NCI-H524 treated with DMSO at 0.1 percent for 48 hours (cell line): ENCODE data around the gene SSMEM1.
A peak's percentile ranks its signal among the peaks of the same experiment; 100 is the strongest.
"Not testable (repeated sequence)": the region's sequence is repeated elsewhere in the genome, so short reads cannot be mapped to it uniquely, and the experiment has no call there.

Source experiments
- DNase-seq: peaks from one replicate; lab custom pipeline; 2025; lab: John Stamatoyannopoulos, UW

SSMEM1 gene

GRCh38 chr7:130210181-130210935 lies 2.7 kb downstream of the SSMEM1 start:
- DNase-seq = no peak

DNA sequence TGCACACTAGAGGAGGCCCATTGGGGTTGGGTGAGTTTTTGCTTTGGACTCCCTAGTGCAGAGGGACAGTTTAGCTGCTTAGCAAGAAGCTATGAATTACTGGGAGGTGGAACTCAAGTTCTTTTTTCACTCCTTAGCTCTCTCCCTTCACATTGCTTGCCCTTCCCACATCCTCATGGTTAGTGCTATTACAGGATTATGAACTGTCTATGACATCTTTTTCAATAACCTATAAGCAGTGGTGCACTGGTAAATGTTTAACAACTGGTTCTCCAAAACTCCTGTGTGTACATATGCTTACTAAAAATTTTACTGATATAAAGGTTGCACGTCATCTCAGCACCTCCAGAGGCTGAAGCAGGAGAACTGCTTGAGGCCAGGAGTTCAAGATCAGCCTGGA lies 6.2 kb downstream of the SSMEM1 start:
- no peak for DNase-seq

GRCh38 chr7:130216025-130216424 lies 8.4 kb downstream of the SSMEM1 start:
- DNase-seq = no peak

DNA sequence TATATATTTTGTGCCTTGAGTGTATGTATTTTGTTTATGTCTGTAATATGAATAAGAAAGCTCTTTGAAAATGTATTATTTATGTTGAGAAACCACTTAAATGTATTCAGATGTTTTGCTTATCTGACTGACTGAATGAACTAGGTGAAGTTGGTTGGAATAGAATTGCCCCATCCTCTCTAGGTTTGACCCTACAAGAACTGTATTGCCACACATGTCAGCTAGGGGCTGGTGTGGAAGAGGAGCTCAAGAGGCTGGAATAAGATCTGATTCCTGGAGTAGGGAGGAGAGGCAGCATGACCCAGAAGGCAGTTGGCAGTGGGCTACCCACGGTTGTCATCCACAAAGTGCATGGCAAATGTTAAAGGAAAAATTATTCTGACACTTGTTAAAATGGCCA lies 9.1 kb downstream of the SSMEM1 start:
- no peak for DNase-seq

GRCh38 chr7:130218806-130219620 lies 11.4 kb downstream of the SSMEM1 start:
- no peak for DNase-seq

GRCh38 chr7:130219871-130220270 lies 12.2 kb downstream of the SSMEM1 start:
- no peak for DNase-seq

DNA sequence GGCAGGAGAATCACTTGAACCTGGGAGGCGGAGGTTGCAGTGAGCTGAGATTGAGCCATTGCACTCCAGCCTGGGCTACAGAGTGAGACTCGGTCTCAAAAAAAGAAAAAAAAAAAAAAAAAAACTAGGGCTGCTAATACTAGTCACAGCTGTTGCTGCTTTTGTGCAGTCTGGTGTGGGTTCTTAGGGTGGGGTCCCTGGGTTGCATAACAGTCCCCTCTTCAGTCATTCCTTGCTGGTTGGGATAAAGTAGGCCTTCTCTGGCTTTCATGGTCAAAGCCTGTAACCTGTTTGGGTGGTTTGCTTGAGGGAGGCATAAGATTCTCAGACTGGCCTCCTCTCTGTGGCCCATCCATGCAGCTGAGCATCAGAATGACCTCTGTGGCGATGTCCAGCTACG lies 14.1 kb downstream of the SSMEM1 start:
- no peak for DNase-seq

GRCh38 chr7:130223646-130224045 lies 16.0 kb downstream of the SSMEM1 start:
- no peak for DNase-seq

DNA sequence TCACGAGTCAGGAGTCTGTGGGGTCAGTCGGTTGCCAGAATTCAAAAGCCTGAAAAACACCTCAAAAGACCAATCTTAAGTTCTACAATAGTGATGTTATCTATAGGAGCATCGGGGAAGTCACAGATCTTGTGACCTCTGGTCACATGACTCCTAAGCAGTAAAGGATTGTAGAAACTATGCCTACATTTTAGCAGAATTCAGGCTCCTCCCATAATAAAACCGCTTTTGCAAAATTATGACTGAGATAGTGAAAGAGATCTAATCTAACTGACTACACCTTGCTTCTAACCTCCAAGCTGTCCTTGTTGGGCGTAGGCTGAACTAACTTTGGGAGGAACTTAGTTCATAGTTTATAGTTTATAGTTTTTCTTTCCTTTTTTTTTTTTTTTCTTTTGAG lies 16.6 kb downstream of the SSMEM1 start:
- DNase-seq = no peak

DNA sequence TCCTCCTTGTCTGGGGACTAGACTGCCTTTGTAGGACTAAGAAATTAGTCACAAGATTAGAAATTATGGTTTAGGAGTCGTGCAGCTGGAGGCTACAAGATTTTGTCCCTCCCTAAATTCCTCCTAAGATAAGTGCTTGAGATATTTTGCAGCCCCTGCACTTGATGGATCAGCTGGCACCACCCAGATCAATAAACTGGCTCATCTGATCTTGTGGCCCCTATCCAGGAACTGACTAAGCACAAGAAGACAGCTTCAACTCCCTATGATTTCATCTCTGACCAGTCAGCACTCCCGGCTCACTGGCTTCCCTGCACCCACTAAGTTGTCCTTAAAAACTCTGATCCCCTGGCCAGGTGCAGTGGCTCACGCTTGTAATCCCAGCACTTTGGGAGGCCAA lies 17.3 kb downstream of the SSMEM1 start:
- DNase-seq = not testable (repeated sequence)

DNA sequence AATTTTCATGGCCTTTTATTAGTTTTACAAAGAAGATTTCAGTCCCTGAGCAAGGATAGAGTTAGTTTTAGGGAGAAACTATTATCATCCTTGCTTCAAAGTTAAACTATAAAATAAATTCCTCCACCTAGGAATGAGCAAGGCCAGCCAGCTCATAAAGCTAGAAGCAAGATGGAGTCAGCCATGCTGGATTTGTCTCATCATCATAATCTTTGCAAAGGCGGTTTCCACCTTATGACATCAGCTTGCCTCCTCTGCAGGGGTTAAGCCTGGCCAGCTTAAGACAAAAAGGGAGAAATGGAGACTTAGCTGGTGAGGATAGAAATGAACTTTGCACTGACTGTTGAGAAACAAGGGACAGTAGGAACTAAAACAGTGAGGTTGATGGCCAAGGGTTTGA lies 18.7 kb downstream of the SSMEM1 start:
- DNase-seq = no peak

GRCh38 chr7:130227883-130228575 lies 20.4 kb downstream of the SSMEM1 start:
- no peak for DNase-seq

GRCh38 chr7:130228840-130229502 lies 21.3 kb downstream of the SSMEM1 start:
- DNase-seq = no peak

- DNase-seq = not testable (repeated sequence)
These were observed 22.3 kb downstream of the SSMEM1 start for GRCh38 chr7:130229981-130230380.

DNA sequence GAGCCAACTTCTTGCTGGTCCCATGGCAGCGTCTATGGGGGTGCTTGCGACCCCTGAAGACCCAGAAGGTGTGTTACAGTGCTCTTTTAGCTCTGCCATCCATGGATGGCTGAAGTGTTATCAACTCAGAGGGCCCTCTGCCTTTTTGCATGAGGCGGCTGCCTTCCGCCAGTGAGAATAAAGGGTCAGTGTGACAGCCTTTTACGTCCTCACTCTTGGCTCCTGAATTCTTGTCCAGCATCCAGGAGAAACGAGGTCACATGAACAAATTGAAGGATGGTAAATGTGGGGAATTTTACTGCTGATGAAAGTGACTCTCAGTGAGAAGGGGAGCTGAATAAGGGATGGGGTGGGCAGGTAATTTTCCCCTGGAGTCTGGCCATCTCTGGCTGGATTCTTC lies 24.1 kb downstream of the SSMEM1 start:
- DNase-seq = no peak

- no peak for DNase-seq
These were observed 24.5 kb downstream of the SSMEM1 start for GRCh38 chr7:130232209-130232608.

DNA sequence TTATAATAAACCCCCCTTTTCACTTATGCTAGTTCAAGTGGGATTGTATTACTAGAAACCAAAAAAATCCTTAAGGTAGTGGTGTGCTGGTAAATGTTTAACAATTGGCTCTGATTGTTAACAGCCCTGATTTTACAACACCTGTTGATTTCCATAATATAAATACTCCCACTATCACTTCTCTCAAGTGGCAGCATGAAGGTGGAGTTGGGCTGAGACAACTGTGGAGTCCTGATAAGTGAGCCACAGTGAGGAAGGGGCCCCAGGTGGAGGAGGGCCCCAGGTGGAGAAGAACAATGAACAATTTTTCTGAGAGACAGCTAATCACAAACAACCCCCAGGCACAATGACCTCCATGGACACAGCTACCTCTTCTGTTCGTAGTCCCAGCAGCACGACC lies 26.4 kb downstream of the SSMEM1 start:
- no peak for DNase-seq

DNA sequence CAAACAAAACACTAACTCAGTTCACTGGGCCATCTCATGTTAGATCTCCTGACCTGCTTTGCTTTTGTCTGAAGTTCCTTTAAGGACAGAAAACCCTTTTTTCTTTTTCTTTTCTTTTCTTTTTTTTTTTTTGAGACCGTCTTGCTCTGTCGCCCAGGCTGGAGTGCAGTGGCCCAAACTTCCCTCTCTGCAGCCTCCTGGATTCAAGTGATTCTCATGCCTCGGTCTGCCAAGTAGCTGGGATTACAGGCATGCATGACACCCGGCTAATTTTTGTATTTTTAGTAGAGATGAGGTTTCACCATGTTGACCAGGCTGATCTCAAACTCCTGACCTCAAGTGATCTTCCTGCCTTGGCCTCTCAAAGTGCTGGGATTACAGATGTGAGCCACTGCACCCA lies 28.7 kb downstream of the SSMEM1 start:
- not testable (repeated sequence) for DNase-seq

GRCh38 chr7:130240240-130240639 lies 32.6 kb downstream of the SSMEM1 start:
- DNase-seq = no peak

- DNase-seq = peak; percentile 25
These were observed 34.7 kb downstream of the SSMEM1 start for GRCh38 chr7:130242198-130243014.

- not testable (repeated sequence) for DNase-seq
These were observed 35.8 kb downstream of the SSMEM1 start for GRCh38 chr7:130243486-130243885.
